HTR-8/SVneo (cell line): ENCODE data around the gene CTSZ.

ENCODE experiments used
- DNase-seq: peaks from one replicate; pipeline ENCODE4 v3.0.0; 2011; ENCODE audit warnings: low spot score, mixed read lengths; ENCODE audit not compliant: insufficient read length
- FAIRE-seq: peaks from 2 replicates; lab custom pipeline; 2011; peaks lifted over from hg19 to GRCh38; lab: Jason Lieb, UNC

The CTSZ gene

GRCh38 chr20:59032023-59032712, 25.1 kb upstream of the CTSZ start, which contains the start of gene ATP5F1E:
Gene ATP5F1E, minus strand, starts transcription at chr20:59032335. Its CDS starts 84 bp downstream, at chr20:59032251.
- peak; percentile 100 for DNase-seq
- FAIRE-seq = peak; percentile 100

DNA sequence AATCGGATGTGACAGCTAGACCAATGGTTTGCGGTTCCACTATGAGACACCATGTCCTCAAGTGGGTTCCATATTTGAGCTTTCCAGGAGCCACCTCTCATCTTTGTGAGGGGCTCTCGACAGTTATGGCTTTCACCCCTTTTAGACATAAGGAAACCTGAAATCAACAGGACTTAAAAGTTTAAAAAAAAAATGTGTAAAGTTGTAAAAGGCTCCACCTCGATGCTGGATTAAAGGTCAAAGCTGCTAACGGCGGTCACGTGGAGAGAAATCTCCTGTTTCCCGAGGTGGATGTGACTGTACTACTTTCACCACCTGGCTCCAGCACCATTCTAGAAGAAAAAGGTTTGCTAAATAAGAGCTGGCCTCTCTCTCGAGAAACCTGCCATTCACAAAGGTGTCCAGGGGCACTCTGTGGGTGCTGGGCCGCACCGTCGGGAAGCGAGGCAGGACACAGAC, 24.5 kb upstream of the CTSZ start:
- no peak for DNase-seq
- no peak for FAIRE-seq

GRCh38 chr20:59030911-59031563, 24.0 kb upstream of the CTSZ start:
- DNase-seq = no peak
- FAIRE-seq = peak; percentile 83

- DNase-seq = no peak
- FAIRE-seq = no peak
Observed at GRCh38 chr20:59028812-59029211, 21.8 kb upstream of the CTSZ start.

GRCh38 chr20:59027741-59028320, 20.8 kb upstream of the CTSZ start:
- FAIRE-seq (peak; percentile 42), DNase-seq (no peak)

GRCh38 chr20:59026904-59027740, 20.1 kb upstream of the CTSZ start:
- FAIRE-seq (peak; percentile 69), DNase-seq (no peak)

DNA sequence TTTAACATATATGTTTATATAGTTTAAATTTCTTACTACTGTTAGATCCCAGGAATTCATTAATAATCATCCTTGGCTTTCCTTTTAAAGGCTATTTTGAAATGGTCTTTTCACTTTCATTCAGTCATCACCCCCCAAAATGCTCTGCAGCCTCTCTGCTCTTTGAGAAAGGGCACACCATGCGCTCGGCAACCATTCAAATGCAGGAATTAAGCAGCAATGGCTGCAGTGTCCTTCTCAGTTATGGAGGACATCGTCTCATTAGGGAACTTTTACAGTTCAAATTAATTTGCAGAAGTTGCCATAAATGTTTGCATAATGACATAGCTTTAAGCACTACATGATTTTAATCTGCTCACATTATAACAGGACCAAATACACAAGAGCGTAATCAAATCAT, 18.5 kb upstream of the CTSZ start:
- no peak for DNase-seq
- no peak for FAIRE-seq

DNA sequence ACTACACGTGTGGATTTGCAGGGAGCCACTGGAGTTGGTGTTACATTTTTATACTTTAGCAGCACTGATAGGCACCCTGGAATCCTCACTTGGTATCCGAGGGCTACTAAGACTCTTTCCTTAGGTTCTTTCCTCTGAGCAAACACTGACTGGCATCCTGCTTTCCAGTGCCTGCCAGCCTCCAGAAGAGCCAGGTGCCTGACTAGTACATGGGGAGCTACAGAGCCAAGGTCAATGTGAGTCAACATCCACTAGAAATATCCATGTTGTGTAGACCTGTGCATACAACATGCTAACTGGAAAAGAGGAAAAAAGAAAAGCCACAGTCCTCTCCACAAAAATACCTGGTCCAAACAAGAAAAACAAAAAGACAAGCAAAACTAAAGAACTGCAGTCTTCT, 18.0 kb upstream of the CTSZ start:
- no peak for FAIRE-seq
- DNase-seq = no peak

- FAIRE-seq = peak; percentile 33
Observed at GRCh38 chr20:59024111-59024530, 17.1 kb upstream of the CTSZ start.

GRCh38 chr20:59023616-59024015, 16.6 kb upstream of the CTSZ start:
- no peak for FAIRE-seq

More at GRCh38 chr20:59024111-59024530, 17.1 kb upstream of the CTSZ start:
- DNase-seq = no peak

DNA sequence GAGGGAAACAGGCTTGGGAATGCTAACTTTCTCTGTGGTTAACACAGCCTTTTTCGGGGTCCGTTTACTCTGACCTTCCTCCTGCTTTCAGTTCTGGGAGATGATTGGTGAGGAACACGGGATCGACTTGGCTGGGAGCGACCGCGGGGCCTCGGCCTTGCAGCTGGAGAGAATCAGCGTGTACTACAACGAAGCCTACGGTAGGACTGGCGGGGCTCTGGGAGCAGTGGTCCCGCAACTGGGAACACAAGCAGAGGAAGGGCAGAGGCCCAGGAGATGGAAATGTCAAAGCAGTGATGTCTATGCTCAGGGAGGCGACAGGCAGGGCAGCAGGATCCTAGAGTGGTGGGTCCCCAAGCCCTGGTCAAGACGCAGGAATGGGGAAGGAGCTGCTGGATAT, 15.7 kb upstream of the CTSZ start:
- DNase-seq = no peak
- peak; percentile 51 for FAIRE-seq

More at GRCh38 chr20:59023616-59024015, 16.6 kb upstream of the CTSZ start:
- no peak for DNase-seq

DNA sequence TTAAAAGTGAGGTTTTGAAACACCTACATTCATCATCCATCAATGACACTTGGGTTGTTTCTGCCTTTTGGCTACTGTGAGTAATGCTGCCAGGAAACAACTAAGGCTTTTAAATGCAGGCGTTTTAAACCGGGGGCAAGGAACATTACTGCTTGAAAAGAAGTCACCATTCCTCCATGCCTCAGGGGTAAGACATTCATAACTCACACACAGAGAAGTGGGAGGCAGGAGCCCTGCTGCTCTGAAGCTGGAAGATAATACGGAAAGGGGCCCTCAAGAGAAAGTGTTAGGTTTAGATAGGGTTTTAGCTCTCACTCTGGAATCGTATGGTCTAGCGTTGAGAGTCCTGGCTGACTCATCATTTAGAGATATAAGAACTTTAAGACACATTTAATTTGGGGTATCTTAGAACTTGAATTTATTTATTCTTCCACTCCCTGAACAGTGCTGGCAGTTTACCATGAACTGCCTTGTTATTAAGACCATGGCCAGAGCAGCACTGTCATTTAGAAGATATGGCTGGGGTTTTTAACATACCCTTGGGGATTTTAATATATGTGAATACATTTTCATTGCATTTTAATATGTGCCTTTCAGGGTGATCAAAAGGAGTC, 14.0 kb upstream of the CTSZ start:
- FAIRE-seq = peak; percentile 96
- peak; percentile 90 for DNase-seq

DNA sequence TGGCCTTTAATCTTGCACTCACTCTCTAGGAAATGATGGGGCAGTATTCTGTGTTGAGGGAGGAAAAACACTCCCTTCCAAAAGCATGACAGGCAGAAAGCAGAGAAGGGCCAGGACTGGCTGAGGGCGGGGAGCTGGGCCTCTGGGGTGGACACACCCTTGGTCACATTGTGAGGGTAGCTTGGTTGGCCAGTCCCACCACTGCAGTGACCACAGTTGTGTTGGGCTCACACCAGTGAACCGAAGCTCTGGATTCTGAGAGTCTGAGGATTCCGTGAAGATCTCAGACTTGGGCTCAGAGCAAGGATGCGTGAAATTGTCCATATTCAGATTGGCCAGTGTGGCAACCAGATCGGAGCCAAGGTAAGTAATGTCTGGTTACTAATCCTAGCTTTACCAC, 12.2 kb upstream of the CTSZ start, which contains the start of gene TUBB1:
Gene TUBB1, plus strand, starts transcription at position 213 of the 400 bp plus-strand sequence. Its CDS starts 94 bp downstream, at position 307.
- no peak for FAIRE-seq
- DNase-seq = no peak

- FAIRE-seq (no peak), DNase-seq (no peak)
Observed at GRCh38 chr20:59018817-59019216, 11.8 kb upstream of the CTSZ start.

- DNase-seq = no peak
- peak; percentile 44 for FAIRE-seq
Observed at GRCh38 chr20:59017493-59018231, 10.6 kb upstream of the CTSZ start.

DNA sequence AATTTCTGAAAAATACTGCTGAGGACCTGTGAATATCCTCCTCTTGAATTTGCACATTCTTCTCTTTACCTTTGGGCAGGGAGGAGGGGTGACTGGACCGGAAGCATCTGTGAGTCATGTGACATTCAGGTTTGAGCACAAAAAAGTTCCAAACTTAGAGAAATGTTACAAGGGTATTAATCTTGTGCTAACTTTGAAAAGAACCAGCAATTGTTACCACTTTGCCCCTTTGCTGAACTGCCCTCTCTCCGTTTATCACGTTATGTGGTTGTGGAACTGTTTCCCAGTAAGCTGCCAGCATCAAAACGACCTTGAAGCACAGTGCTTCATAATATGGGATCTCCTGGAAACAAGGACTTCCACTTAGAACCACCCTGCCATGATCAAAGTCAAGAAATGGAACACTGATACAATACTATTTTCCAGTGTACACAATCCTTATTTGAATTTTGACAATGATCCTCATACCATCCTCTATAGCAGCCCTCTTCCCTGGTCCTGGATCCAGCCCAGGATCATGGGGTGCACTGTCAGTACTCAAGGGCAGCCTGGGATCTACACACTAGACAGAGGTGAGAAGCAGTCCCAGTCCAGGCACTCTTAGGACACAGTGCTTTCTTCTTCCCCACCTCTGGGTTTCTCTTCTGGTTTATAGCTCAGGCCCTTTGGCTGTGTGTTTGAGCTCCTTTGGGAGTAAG, 9.9 kb upstream of the CTSZ start:
- DNase-seq (no peak), FAIRE-seq (peak; percentile 42)

- DNase-seq = no peak
- no peak for FAIRE-seq
Observed at GRCh38 chr20:59015812-59016711, 9.0 kb upstream of the CTSZ start.

DNA sequence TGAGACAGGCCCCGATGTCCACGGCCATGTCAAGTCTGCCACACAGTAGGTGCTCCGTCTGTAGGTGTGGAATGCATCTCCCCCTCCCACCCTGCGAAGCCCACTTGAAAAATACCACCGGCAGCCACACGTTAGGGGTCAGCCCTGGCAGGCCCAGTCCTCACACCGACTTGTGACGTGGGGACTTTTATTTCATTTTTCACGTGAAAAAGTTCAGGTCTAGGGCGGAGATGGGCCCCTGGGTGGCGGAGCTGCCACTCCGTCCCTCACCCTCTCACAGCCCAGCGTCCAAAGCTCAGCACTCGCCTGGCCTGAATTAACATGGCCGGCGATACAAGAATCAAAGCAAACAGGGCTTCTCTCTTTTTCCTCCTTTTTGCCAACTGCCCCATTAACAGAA, 8.4 kb upstream of the CTSZ start:
- FAIRE-seq (no peak), DNase-seq (no peak)
